Eye (tissue), 1 donor: ENCODE data around the gene TRPV4.
"Not testable (repeated sequence)": the region's sequence is repeated elsewhere in the genome, so short reads cannot be mapped to it uniquely, and the experiment has no call there.

Experiments used
- DNase-seq: peaks from one replicate; pipeline ENCODE4 v3.0.0-alpha.2; 2015

The TRPV4 gene

DNA sequence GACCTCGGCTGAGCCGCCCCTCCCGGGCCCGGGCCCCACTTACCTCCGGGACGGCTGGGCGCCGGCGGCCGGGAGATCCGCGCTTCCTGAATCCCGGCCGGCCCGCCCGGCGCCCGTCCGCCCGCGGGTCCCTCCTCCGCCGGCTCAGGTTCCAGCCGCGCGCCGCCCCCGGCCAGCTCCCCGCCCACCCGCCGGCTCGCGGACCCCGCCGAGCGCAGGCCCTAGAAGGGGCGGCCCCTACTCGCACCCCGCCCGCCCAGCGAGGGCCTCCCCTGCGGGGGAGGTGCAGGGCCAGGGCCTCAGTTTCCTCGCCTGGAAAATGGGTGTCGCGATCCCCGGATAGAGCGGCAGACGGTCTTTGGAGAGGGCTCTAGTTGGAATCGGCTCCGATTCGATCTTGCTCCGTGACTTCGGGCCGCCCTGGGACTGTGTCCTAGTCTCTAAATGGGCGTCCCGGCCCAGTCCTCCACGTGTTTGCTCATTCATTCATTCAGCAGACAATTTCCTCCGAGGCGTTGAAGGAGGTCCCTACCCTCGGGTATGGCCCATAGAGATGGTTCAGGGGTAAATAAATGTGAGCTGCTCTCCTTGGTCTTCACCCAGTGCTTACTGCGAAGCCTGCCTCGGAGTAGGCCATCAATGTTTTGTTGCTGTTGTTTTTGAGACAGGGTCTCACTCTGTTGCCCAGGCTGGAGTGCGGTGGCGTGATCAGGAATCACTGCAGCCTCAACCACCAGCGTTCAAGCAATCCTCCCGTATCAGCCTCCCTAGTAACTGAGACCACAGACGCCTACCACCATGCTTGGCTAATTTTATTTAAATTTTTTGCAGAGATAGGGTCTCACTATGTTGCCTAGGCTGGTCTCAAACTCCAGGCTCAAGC lies at the start of gene TRPV4:
TSS of gene TRPV4 (minus strand) at position 92 of the 883 bp plus-strand sequence. CDS start 18,602 bp downstream, outside the sequence.
- peak; percentile 57 for DNase-seq

GRCh38 chr12:109881752-109882151 lies 48.6 kb upstream of the TRPV4 start:
- DNase-seq: no peak

- peak; percentile 39 for DNase-seq
Observed at GRCh38 chr12:109880938-109881337, 47.7 kb upstream of the TRPV4 start.

DNA sequence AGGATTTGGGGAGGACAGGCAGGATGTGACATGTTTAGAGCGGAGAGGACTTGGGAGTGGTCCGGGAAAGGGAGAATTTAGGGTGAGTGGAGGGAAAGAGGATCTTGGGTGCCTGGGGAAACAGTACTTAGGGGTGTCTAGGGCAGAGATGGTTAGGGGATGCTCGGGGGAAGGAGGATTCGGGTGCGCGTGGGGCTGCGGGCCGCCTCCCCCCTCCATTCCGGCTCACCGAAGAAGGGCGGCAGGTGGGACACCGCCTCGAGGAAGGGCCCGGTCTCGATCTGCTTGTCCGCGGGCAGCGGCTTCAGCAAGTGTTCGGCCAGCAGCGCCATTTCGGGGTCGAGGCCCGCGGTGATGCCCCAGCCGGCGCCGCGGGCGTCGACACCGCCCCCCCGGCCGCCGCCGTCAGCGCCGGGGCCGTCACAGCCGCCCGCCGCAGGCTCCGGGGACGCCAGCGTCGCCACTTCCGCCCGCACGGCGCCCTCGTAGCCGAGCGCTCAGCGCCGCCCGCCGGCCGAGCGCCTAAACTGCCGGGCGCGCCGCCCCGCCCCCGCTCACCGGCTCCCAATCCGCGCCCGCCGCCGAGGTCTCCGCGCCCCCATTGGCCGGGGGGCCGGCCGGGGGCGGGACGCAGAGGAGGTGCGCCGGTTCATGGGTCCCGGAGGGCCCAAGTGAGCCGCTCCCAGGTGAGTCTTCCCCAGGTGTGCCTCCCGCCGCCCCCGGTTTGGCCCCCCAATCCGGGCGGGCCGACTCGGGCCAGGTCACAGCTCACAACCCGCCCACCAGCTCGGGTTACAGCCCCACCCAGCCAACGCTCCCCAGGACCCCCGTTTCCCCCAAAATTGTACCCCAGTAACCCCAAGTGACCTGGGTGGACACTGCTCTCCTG lies 47.1 kb upstream of the TRPV4 start, which contains the start of gene GLTP:
TSS of gene GLTP (minus strand) at position 499 of the 889 bp plus-strand sequence. CDS start at position 332, 167 bp downstream.
- DNase-seq: peak; percentile 94

GRCh38 chr12:109879351-109880042 lies 46.3 kb upstream of the TRPV4 start:
- peak; percentile 73 for DNase-seq

DNA sequence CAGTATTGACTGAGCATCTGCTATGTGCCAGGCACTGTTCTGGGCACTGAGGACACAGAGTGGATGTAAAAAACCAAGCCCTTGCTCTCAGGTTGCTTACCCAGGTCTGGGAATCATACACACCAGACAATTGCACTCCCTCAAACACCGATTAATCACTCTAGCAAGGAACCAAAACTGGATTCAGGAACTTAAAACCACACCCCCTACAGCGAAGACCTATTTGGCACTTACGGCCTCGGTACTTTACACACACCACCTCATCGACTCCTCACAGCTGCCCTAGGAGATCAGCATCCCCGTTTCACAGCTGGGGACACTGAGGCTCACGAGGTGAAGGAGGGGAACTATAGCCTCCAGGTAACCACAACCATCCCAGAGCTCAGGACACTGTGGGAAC lies 45.6 kb upstream of the TRPV4 start:
- DNase-seq: no peak

DNA sequence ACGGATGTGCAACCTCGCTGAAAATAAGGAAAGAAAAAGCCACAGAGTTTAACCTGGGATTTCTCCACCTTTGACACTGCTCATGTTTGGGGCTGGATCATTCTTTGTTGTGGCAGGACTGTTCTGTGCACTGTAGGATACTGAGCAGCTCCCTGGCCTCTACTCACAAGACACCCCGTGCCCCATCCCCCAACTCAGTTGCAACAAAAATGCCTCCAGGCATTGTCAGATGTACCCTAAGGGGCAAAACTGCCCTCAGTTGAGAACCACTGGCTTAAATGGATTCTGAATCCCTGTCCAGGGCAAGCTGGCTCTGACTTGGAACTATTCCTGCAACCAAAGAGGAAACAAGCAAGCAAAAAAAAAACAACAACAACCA lies 45.0 kb upstream of the TRPV4 start:
- no peak for DNase-seq

DNA sequence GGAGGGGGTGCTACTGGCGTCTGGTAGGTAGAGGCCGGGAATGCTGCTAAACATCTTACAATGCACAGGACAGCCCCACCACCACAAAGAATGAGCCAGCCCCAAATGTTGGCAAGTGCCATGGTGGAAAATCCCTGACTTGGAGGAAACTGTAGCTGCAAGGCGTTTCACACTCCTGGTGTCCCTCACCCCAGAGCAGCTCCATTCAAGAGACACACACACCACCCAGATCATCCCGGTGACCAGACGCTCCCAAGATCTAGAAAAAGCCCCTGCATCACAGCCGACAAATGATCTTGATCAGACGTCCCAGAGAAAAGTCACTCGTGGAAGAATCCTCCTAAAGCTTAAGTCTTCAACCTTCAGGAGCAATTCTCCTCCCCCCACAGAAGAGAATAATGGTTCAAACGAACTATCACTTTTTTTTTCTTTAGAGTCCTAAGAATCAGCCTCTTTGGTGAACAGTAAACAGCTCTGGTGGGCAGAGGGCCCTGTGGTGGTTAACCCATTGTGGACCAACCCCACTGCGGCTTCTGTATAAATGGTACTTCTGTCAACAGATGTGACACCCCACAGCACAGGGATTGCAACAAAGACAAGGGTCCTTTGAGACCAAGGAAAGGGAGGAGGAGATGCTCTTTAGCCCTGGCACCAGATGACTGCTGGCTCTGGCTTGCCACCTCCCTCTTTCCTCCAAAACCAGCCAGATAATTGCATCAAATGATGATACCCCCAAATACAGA lies 44.5 kb upstream of the TRPV4 start:
- peak; percentile 26 for DNase-seq

GRCh38 chr12:109876406-109876805 lies 43.2 kb upstream of the TRPV4 start:
- DNase-seq: no peak

GRCh38 chr12:109875572-109876131 lies 42.5 kb upstream of the TRPV4 start:
- DNase-seq: no peak

GRCh38 chr12:109873653-109874052 lies 40.5 kb upstream of the TRPV4 start:
- DNase-seq: no peak

DNA sequence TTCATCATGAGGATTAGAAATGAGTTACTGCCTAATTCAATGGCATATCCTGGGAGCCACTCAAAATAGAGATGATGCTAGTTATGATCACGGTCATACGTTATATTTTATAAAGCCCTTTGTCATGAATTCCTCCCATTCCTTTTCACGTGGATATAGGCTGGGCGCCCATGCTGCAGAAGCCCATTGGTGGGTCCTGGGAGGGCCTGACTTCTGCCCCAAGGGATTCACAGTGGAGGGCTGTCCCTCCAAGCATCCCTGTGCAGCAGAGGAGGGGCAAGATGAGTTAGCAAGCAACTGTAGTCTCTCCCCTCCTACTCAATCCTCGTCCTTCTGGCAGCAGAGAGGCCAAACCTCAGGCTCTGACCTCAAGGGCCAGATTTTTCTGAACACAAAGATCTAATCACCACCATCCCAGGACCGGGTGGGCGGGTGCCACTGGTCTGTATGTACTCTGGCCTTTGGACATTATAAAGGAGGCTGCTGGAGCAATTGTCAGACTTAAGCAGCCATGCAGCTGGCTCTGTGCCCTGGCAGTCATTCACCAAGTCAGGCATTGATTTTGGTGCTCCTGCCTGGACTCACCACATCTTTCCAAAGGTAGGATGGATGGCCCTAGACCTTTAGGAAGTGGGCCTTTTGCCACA lies 38.6 kb upstream of the TRPV4 start:
- no peak for DNase-seq

DNA sequence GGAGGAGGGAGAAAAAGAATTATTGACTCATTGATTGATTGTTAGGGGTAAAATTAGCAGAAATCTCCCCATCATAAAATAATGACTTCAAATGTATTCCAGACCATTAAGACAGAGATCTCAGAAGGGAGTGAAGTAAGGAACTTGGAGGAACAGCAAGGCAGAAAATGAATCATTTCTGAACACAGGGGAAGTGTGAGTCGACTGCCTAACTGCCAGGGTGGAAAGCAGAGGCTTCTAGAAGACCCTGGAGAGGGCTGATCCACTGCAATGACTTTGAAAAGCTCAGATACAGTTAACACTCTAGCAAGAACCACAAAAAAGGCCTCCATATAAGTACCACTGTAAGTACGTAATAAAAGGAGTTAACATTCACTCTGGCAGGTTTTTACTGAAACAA lies 37.5 kb upstream of the TRPV4 start:
- DNase-seq: no peak

DNA sequence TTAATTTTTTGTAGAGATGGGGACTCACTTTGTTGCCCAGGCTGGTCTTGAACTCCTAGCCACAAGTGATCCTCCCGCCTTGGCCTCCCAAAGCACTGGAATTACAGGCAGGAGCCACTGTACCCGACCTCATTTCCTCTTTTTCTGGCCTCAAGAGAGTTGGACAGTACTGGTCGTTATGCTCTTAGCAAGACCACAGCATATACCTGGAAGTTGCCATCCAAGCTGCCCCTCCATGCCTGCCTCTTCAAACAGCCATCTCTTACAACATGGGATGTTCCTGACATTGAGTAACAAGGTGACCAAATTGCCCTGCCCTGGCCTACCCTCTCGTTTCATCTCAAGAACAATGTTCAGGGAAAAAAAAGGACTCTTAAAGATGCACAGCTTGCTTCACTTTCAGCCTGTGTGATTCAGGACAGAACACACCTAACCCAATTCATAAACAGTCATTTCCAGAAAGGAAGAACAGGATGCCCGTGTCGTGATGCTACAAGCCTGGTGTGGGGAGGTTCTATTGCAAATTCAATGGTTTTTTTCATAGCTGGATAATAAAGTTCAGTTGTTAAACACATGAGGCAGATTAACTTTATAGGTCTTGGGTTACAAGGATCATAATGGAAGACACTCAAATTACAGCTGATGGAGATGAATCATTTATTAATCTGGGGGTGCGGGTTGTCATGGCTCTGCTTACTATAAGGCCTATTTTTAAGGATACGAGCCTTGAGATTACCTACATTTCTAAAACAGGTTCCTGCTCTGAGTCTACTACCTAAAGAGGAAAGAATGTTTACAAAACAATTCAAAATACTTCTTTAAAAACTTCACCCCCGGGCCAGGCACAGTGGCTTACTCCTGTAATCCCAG lies 35.2 kb upstream of the TRPV4 start:
- no peak for DNase-seq

DNA sequence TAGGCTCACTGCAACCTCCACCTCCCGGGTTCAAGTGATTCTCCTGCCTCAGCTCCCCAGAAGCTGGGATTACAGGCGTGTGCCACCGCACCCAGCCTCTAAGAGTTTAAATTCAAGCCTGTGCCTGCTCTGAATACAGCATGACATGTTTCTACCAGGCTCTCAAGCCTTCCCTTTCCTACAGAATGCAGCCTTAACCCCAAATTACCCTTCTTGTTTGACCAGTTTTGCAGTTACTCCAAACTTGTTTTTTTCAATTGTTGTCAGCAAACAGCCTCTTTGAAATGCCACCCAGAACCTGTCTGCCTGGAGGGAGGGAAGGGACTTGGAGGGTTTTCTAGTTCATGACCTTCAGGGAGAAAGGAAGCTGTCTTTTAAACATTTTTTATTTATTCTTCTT lies 31.7 kb upstream of the TRPV4 start:
- DNase-seq: peak; percentile 48

DNA sequence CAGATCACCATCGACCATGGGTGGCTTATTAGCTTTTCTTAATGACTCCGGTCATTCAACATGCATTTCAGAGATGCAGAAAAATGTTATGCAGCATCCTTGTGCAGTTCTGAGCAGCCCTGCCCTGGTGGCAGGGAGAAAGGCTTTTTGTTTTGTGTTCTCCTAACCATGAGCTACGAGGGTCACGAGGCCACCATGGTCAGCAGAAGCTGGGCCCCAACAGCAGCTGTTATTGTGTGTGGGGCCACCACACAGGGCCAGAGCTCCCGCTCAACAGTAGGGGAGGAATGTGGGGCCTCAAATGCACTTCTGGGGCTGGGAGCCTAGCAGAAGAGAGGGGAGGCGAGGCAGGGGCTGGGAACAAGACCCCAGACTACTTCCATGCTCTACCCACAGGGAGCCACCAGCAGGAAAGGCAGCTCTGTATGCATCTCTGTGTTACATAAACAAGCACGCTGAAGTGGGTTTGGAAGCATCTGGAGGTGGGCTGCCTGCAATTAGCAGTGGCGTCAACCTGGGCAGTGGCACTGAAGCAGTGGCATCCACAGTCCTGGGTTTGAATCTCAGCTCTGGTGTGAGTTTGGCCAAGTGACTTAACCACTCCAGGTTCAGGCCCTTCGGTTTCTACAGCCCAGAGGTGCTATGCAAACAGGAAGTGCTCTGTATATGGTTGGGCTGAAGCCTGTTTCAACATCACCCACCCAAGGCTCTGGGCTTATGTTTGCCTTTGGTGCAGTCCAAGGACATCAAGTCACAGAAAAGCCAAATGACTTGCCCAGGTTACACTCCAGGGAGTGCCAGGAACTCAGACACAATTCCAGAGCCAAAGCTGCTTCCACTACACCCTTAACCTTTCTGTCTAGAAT lies 30.9 kb upstream of the TRPV4 start:
- peak; percentile 61 for DNase-seq

GRCh38 chr12:109862491-109862890 lies 29.3 kb upstream of the TRPV4 start:
- not testable (repeated sequence) for DNase-seq

GRCh38 chr12:109861689-109862314 lies 28.6 kb upstream of the TRPV4 start:
- no peak for DNase-seq

- no peak for DNase-seq
Observed at GRCh38 chr12:109860977-109861376, 27.8 kb upstream of the TRPV4 start.
